KBM-7 (cell line): Measurements from ENCODE around the gene RFX1.
A peak's percentile ranks its signal among the peaks of the same experiment; 100 is the strongest.

ENCODE experiments used
- DNase-seq: peaks from one replicate; pipeline ENCODE4 v3.0.0-alpha.2; 2015
- in situ Hi-C: fragments of 300-500 bp; cut with MboI; formaldehyde crosslinking; loops from 2 replicates; pipeline ENCODE4 v1.14.3; 2020; ENCODE audit warnings: low sequenced_read_pairs, low pct_unique_long_range_greater_than_20kb, mixed read lengths

Gene RFX1

GRCh38 chr19:14000691-14001375 lies 5.3 kb downstream of the RFX1 start:
- in situ Hi-C loops: no loop called here

GRCh38 chr19:13999085-13999484 lies 7.0 kb downstream of the RFX1 start:
- in situ Hi-C loops: no loop called here
- no peak for DNase-seq

More at GRCh38 chr19:14000691-14001375, 5.3 kb downstream of the RFX1 start:
- DNase-seq: no peak

GRCh38 chr19:13998426-13998825 lies 7.7 kb downstream of the RFX1 start:
- DNase-seq: no peak
- in situ Hi-C loops: no loop called here

GRCh38 chr19:13997631-13997962 lies 8.5 kb downstream of the RFX1 start:
- DNase-seq: no peak
- in situ Hi-C loops: no loop called here

- in situ Hi-C loops: no loop called here
- DNase-seq: no peak
Observed at GRCh38 chr19:13996928-13997630, 9.0 kb downstream of the RFX1 start.

GRCh38 chr19:13995878-13996765 lies 10.0 kb downstream of the RFX1 start:
- no peak for DNase-seq
- in situ Hi-C loops: no loop called here

GRCh38 chr19:13995017-13995728 lies 10.9 kb downstream of the RFX1 start:
- in situ Hi-C loops: no loop called here

GRCh38 chr19:13993590-13994300 lies 12.4 kb downstream of the RFX1 start:
- DNase-seq: no peak
- in situ Hi-C loops: no loop called here

More at GRCh38 chr19:13995017-13995728, 10.9 kb downstream of the RFX1 start:
- DNase-seq: no peak

GRCh38 chr19:13992025-13992424 lies 14.1 kb downstream of the RFX1 start:
- in situ Hi-C loops: no loop called here
- DNase-seq: no peak

- in situ Hi-C loops: no loop called here
Observed at GRCh38 chr19:13990085-13990484, 16.0 kb downstream of the RFX1 start.

GRCh38 chr19:13989487-13989886 lies 16.6 kb downstream of the RFX1 start:
- in situ Hi-C loops: no loop called here
- DNase-seq: no peak

More at GRCh38 chr19:13990085-13990484, 16.0 kb downstream of the RFX1 start:
- no peak for DNase-seq

GRCh38 chr19:13987101-13987890 lies 18.8 kb downstream of the RFX1 start:
- in situ Hi-C loops: no loop called here
- DNase-seq: peak; percentile 43

GRCh38 chr19:13986348-13986904 lies 19.7 kb downstream of the RFX1 start:
- in situ Hi-C loops: no loop called here
- peak; percentile 99 for DNase-seq

- in situ Hi-C loops: no loop called here
- no peak for DNase-seq
Observed at GRCh38 chr19:13985771-13986347, 20.3 kb downstream of the RFX1 start.

- in situ Hi-C loops: no loop called here
- DNase-seq: no peak
Observed at GRCh38 chr19:13984875-13985741, 21.0 kb downstream of the RFX1 start.

GRCh38 chr19:13984186-13984585 lies 21.9 kb downstream of the RFX1 start:
- DNase-seq: no peak
- in situ Hi-C loops: no loop called here
